HEK293 (cell line): ENCODE data around the gene F3.

Source experiments
- CTCF ChIA-PET: fragments of 350-600 bp; formaldehyde crosslinking; extraction: SDS; loops from one replicate; lab custom pipeline; 2021; ENCODE audit warnings: antibody characterized with exemption; lab: Yijun Ruan, JAX
- POLR2A ChIA-PET: fragments of 300-600 bp; formaldehyde crosslinking; extraction: SDS; loops from one replicate; lab custom pipeline; 2020; ENCODE audit warnings: antibody characterized with exemption, inconsistent platforms; lab: Yijun Ruan, JAX
- H3K27ac ChIP-seq: fragments of 200-500 bp; sonication (Bioruptor generic); 2 replicates; pipeline ENCODE4 v1.5.1; 2014; ENCODE audit warnings: low read depth, low read length, control low read depth, inconsistent platforms; ENCODE audit errors: extremely low read depth
- H3K36me3 ChIP-seq, 2 experiments: fragments of 200-500 bp in 1 of 2; sonication (Bioruptor generic) in 1 of 2; 1 replicate in 1 of 2; 2 replicates in 1 of 2; pipeline ENCODE4 v1.5.1; 2014 to 2017; ENCODE audit warnings: inconsistent platforms in 2 of 2, low read length in 2 of 2; ENCODE audit not compliant: control insufficient read depth in 2 of 2, insufficient read depth in 1 of 2
- H3K4me1 ChIP-seq: fragments of 200-500 bp; sonication (Bioruptor generic); 2 replicates; pipeline ENCODE4 v1.5.1; 2014; ENCODE audit warnings: mild to moderate bottlenecking, low read length, inconsistent platforms; ENCODE audit not compliant: control insufficient read depth, insufficient read depth
- H3K4me3 ChIP-seq: 2 replicates; pipeline ENCODE4 v1.5.1; 2011; ENCODE audit warnings: low read depth, mild to moderate bottlenecking, control low read depth, low read length, moderate library complexity
- H3K9me3 ChIP-seq: fragments of 200-500 bp; sonication (Bioruptor generic); 2 replicates; pipeline ENCODE4 v1.5.1; 2014; ENCODE audit warnings: low read depth, low read length, inconsistent platforms; ENCODE audit not compliant: control insufficient read depth, insufficient read depth
- ELK4 ChIP-seq: IDR thresholded peaks from 2 replicates; pipeline ENCODE4 v1.6.1; 2011; ENCODE audit warnings: mild to moderate bottlenecking, low read depth, low read length, borderline replicate concordance
- GLI2 ChIP-seq: fragments of 450-650 bp; formaldehyde crosslinking; IDR thresholded peaks from 2 replicates; pipeline ENCODE4; 2017; ENCODE audit warnings: missing biosample characterization, missing genetic modification characterization, low read depth, borderline replicate concordance
- TRIM28 ChIP-seq: IDR thresholded peaks from 2 replicates; pipeline ENCODE4 v1.6.1; 2011; ENCODE audit warnings: low read length, control low read depth, borderline replicate concordance
- ZBTB21 ChIP-seq: fragments of 450-650 bp; formaldehyde crosslinking; IDR thresholded peaks from 2 replicates; pipeline ENCODE4 v1.5.1; 2017; ENCODE audit warnings: missing biosample characterization, missing genetic modification characterization
- ZFHX2 ChIP-seq: fragments of 450-650 bp; formaldehyde crosslinking; conservative IDR thresholded peaks from 2 replicates; pipeline ENCODE4 v1.5.1; 2016; ENCODE audit warnings: missing biosample characterization, missing genetic modification characterization
- ZNF10 ChIP-seq: fragments of 450-650 bp; formaldehyde crosslinking; IDR thresholded peaks from 2 replicates; pipeline ENCODE4 v1.5.1; 2017; ENCODE audit warnings: missing biosample characterization, missing genetic modification characterization
- ZNF19 ChIP-seq: fragments of 450-650 bp; formaldehyde crosslinking; IDR thresholded peaks from 2 replicates; pipeline ENCODE4; 2016; ENCODE audit warnings: missing biosample characterization, missing genetic modification characterization, low read depth
- ZNF24 ChIP-seq: fragments of 450-650 bp; formaldehyde crosslinking; IDR thresholded peaks from 2 replicates; pipeline ENCODE4 v1.5.1; 2016; ENCODE audit warnings: missing biosample characterization, missing genetic modification characterization
- ZNF280C ChIP-seq: fragments of 450-650 bp; formaldehyde crosslinking; IDR thresholded peaks from 2 replicates; pipeline ENCODE4 v1.5.1; 2016; ENCODE audit warnings: missing biosample characterization, missing genetic modification characterization
- ZNF302 ChIP-seq: fragments of 450-650 bp; formaldehyde crosslinking; IDR thresholded peaks from 2 replicates; pipeline ENCODE4 v1.5.1; 2016; ENCODE audit warnings: missing biosample characterization, missing genetic modification characterization, low read depth
- ZNF560 ChIP-seq: fragments of 450-650 bp; formaldehyde crosslinking; IDR thresholded peaks from 2 replicates; pipeline ENCODE4 v1.5.1; 2017; ENCODE audit warnings: missing biosample characterization, missing genetic modification characterization, borderline replicate concordance
- ZNF580 ChIP-seq: fragments of 450-650 bp; formaldehyde crosslinking; IDR thresholded peaks from 2 replicates; pipeline ENCODE4 v1.5.1; 2016; ENCODE audit warnings: missing biosample characterization, missing genetic modification characterization
- ZNF621 ChIP-seq: fragments of 450-650 bp; formaldehyde crosslinking; IDR thresholded peaks from 2 replicates; pipeline ENCODE4 v1.5.1; 2017; ENCODE audit warnings: missing biosample characterization, missing genetic modification characterization
- ZNF624 ChIP-seq: fragments of 450-650 bp; formaldehyde crosslinking; IDR thresholded peaks from 2 replicates; pipeline ENCODE4 v1.5.1; 2017; ENCODE audit warnings: missing biosample characterization, missing genetic modification characterization
- ZNF747 ChIP-seq: fragments of 450-650 bp; formaldehyde crosslinking; IDR thresholded peaks from 2 replicates; pipeline ENCODE4 v1.5.1; 2016; ENCODE audit warnings: missing biosample characterization, missing genetic modification characterization
- ZNF830 ChIP-seq: fragments of 450-650 bp; IDR thresholded peaks from 2 replicates; pipeline ENCODE4 v1.5.0; 2018; ENCODE audit warnings: missing biosample characterization, missing genetic modification characterization, low read depth, mild to moderate bottlenecking, moderate library complexity
- TF ChIP-seq, protein P1 (sequence below): fragments of 450-650 bp; formaldehyde crosslinking; IDR thresholded peaks from 2 replicates; pipeline ENCODE4 v1.5.1; 2017; ENCODE audit warnings: missing biosample characterization, mild to moderate bottlenecking, missing genetic modification characterization, moderate library complexity
- TF ChIP-seq, protein P2 (sequence below): fragments of 450-650 bp; formaldehyde crosslinking; IDR thresholded peaks from 2 replicates; pipeline ENCODE4 v1.5.0; 2017; ENCODE audit warnings: missing biosample characterization, missing genetic modification characterization, borderline replicate concordance
- TF ChIP-seq, protein P3 (sequence below): fragments of 450-650 bp; formaldehyde crosslinking; optimal IDR thresholded peaks from 2 replicates; pipeline ENCODE3; 2016; ENCODE audit warnings: missing biosample characterization, mild to moderate bottlenecking, missing genetic modification characterization

Gene F3

GRCh38 chr1:94550396-94550795 is 8.8 kb upstream of the F3 start (continued):
- TF ChIP-seq, protein P1, sequence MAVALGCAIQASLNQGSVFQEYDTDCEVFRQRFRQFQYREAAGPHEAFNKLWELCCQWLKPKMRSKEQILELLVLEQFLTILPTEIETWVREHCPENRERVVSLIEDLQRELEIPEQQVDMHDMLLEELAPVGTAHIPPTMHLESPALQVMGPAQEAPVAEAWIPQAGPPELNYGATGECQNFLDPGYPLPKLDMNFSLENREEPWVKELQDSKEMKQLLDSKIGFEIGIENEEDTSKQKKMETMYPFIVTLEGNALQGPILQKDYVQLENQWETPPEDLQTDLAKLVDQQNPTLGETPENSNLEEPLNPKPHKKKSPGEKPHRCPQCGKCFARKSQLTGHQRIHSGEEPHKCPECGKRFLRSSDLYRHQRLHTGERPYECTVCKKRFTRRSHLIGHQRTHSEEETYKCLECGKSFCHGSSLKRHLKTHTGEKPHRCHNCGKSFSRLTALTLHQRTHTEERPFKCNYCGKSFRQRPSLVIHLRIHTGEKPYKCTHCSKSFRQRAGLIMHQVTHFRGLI (tag by site-specific recombination) = no peak
- TF ChIP-seq ZNF621 = no peak
- TF ChIP-seq ZNF302 = no peak
- TF ChIP-seq ZNF560 (tag by site-specific recombination) = no peak

GRCh38 chr1:94549706-94550105 is 8.1 kb upstream of the F3 start:
- TF ChIP-seq ZNF747 (tag by site-specific recombination) (no peak), ZNF624 (tag by site-specific recombination) (no peak), ZNF580 (no peak), TRIM28 (no peak), ZNF830 (tag by site-specific recombination) (no peak), ZFHX2 (tag by site-specific recombination) (no peak), ZNF302 (no peak), ELK4 (no peak), ZNF24 (no peak), ZNF10 (no peak), ZBTB21 (no peak), ZNF280C (tag by site-specific recombination) (no peak), ZNF19 (tag by site-specific recombination) (no peak), GLI2 (tag by site-specific recombination) (no peak)
- TF ChIP-seq, protein P2, sequence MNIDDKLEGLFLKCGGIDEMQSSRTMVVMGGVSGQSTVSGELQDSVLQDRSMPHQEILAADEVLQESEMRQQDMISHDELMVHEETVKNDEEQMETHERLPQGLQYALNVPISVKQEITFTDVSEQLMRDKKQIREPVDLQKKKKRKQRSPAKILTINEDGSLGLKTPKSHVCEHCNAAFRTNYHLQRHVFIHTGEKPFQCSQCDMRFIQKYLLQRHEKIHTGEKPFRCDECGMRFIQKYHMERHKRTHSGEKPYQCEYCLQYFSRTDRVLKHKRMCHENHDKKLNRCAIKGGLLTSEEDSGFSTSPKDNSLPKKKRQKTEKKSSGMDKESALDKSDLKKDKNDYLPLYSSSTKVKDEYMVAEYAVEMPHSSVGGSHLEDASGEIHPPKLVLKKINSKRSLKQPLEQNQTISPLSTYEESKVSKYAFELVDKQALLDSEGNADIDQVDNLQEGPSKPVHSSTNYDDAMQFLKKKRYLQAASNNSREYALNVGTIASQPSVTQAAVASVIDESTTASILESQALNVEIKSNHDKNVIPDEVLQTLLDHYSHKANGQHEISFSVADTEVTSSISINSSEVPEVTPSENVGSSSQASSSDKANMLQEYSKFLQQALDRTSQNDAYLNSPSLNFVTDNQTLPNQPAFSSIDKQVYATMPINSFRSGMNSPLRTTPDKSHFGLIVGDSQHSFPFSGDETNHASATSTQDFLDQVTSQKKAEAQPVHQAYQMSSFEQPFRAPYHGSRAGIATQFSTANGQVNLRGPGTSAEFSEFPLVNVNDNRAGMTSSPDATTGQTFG = no peak
- TF ChIP-seq, protein P3, sequence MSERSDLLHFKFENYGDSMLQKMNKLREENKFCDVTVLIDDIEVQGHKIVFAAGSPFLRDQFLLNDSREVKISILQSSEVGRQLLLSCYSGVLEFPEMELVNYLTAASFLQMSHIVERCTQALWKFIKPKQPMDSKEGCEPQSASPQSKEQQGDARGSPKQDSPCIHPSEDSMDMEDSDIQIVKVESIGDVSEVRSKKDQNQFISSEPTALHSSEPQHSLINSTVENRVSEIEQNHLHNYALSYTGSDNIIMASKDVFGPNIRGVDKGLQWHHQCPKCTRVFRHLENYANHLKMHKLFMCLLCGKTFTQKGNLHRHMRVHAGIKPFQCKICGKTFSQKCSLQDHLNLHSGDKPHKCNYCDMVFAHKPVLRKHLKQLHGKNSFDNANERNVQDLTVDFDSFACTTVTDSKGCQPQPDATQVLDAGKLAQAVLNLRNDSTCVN = no peak
- Histone ChIP-seq H3K27ac (no peak overlapping the region), H3K9me3 (no peaks in the 10 kb centered on the region), H3K4me1 (peaks cover 10% of the 10 kb centered on the region), H3K36me3 (no peaks in the 10 kb centered on the region), H3K4me3 (no peak overlapping the region)
- ChIA-PET CTCF (interaction anchor here (0.7 to 1.2 kb wide), 4 partner anchors 9 to 494 kb away, joined by 3 to 5 read pairs (median 4); no protein-coding TSS in a partner anchor), POLR2A (no interaction called here)
